K562 (cell line): ENCODE results near the gene ANAPC5. TPM values are rescaled to one million over a fixed set of nuclear protein-coding genes. Genes with fewer than 3 reads are reported as not detected.

Experiments used
- ASH1L ChIP-seq: fragments of 450-650 bp; IDR thresholded peaks from 2 replicates; pipeline ENCODE4 v1.6.1; 2018; ENCODE audit warnings: borderline replicate concordance, mild to moderate bottlenecking, low read depth; ENCODE audit not compliant: partially characterized antibody
- C11orf30 ChIP-seq: fragments of 450-650 bp; IDR thresholded peaks from 2 replicates; pipeline ENCODE4 v1.6.1; 2016; ENCODE audit warnings: low read depth, mild to moderate bottlenecking
- DPF2 ChIP-seq: fragments of 450-650 bp; IDR thresholded peaks from 2 replicates; pipeline ENCODE4 v1.6.1; 2016
- HNRNPH1 ChIP-seq: fragments of 200-400 bp; formaldehyde crosslinking; optimal IDR thresholded peaks from 2 replicates; pipeline ENCODE3; 2017; ENCODE audit warnings: low read depth, mild to moderate bottlenecking, low read length, moderate library complexity
- KDM2B ChIP-seq: fragments of 250-450 bp; sonication (Bioruptor Pico); IDR thresholded peaks from 2 replicates; pipeline ENCODE4 v1.8.0; 2021; ENCODE audit warnings: mild to moderate bottlenecking, moderate library complexity
- LARP7 ChIP-seq: fragments of 450-650 bp; IDR thresholded peaks from 2 replicates; pipeline ENCODE4 v1.6.1; 2016
- NCOA1 ChIP-seq: fragments of 450-650 bp; IDR thresholded peaks from 2 replicates; pipeline ENCODE4 v1.6.1; 2016; ENCODE audit warnings: low read depth
- NELFE ChIP-seq: IDR thresholded peaks from 2 replicates; pipeline ENCODE4 v1.6.1; 2011; ENCODE audit warnings: mild to moderate bottlenecking; ENCODE audit not compliant: insufficient read depth, insufficient read length
- OTX1 ChIP-seq: fragments of 450-650 bp; formaldehyde crosslinking; IDR thresholded peaks from 2 replicates; pipeline ENCODE4 v1.4.0; 2022; ENCODE audit warnings: mild to moderate bottlenecking
- POLR3A ChIP-seq: IDR thresholded peaks from 2 replicates; pipeline ENCODE4 v1.6.1; 2011; ENCODE audit warnings: borderline replicate concordance, mild to moderate bottlenecking, moderate library complexity; ENCODE audit not compliant: insufficient read length, insufficient read depth; ENCODE audit errors: extremely low read depth
- SMARCB1 ChIP-seq: IDR thresholded peaks from 2 replicates; pipeline ENCODE4 v1.6.1; 2011; ENCODE audit warnings: improper control_type of control experiment, low read depth; ENCODE audit not compliant: insufficient read length
- SREBF1 ChIP-seq: fragments of 150-350 bp; IDR thresholded peaks from 2 replicates; pipeline ENCODE4 v1.6.1; 2014; ENCODE audit warnings: antibody characterized with exemption, low read depth, low read length, borderline replicate concordance
- THRAP3 ChIP-seq: fragments of 450-650 bp; IDR thresholded peaks from 2 replicates; pipeline ENCODE4 v1.6.1; 2016; ENCODE audit warnings: mild to moderate bottlenecking, inconsistent platforms, borderline replicate concordance
- ZBED1 ChIP-seq: IDR thresholded peaks from 2 replicates; pipeline ENCODE4 v1.6.1; 2014
- ZBTB7A ChIP-seq: IDR thresholded peaks from 2 replicates; pipeline ENCODE4 v1.6.1; 2011; ENCODE audit warnings: low read depth, mild to moderate bottlenecking, low read length, moderate library complexity, borderline replicate concordance; ENCODE audit not compliant: control insufficient read depth
- ZNF232 ChIP-seq: sonication (generic); formaldehyde crosslinking; IDR thresholded peaks from 2 replicates; pipeline ENCODE4 v1.8.0; 2022; ENCODE audit warnings: mild to moderate bottlenecking, missing genetic modification reagents
- ZNF76 ChIP-seq: fragments of 250-450 bp; sonication (Bioruptor Pico); IDR thresholded peaks from 2 replicates; pipeline ENCODE4 v1.4.0; 2020; ENCODE audit warnings: mild to moderate bottlenecking, moderate library complexity, borderline replicate concordance
- polyA plus RNA-seq, 8 experiments: library from polyadenylated mRNA; depleted of rRNA in 4 of 8; stranded (reverse) in 5 of 8; unstranded in 3 of 8; fragments of >200 nt; fragmentation: Nextera tagmentation in 2 of 8; fragmentation: Illumina TruSeq in 1 of 8; extraction: Ambion mirVana in 2 of 8; extraction: Trizol in 1 of 8; gene quantifications; 2 replicates each; pipeline versions ENCODE4 v1.2.1 to v1.2.3, GENCODE V29; 2011 to 2014; ENCODE audit warnings: inconsistent platforms in 1 of 8, missing spikeins in 1 of 8
- total RNA-seq, 7 experiments: library from RNA; depleted of rRNA in 6 of 7; stranded (reverse); fragments of >200 nt in 6 of 7; fragmentation: Illumina TruSeq in 2 of 7; extraction: Trizol in 2 of 7; gene quantifications; 2 replicates each; pipeline versions ENCODE4 v1.2.1 to v1.2.3, GENCODE V29; 2011 to 2021; ENCODE audit warnings: low replicate concordance in 1 of 7
- TF ChIP-seq, protein P1 (sequence below): IDR thresholded peaks from 2 replicates; pipeline ENCODE4 v1.6.1; 2011; ENCODE audit not compliant: insufficient read length; ENCODE audit errors: extremely low read depth
- TF ChIP-seq, protein P2 (sequence below): sonication (generic); formaldehyde crosslinking; IDR thresholded peaks from 2 replicates; pipeline ENCODE4 v1.8.0; 2022; ENCODE audit warnings: missing genetic modification reagents, mild to moderate bottlenecking, borderline replicate concordance
- TF ChIP-seq, protein P3 (sequence below): sonication (generic); formaldehyde crosslinking; IDR thresholded peaks from 2 replicates; pipeline ENCODE4 v1.8.0; 2022; ENCODE audit warnings: mild to moderate bottlenecking, missing genetic modification reagents, borderline replicate concordance
- TF ChIP-seq, protein P4 (sequence below), 2 experiments: fragments of 450-650 bp; conservative IDR thresholded peaks; 2 replicates each; pipeline ENCODE4 v1.6.1; 2017; ENCODE audit warnings: mild to moderate bottlenecking in 2 of 2, moderate library complexity in 2 of 2

The ANAPC5 gene
- total and polyA plus RNA-seq, 9 of the 15 experiments (the other 6 are each of a cell fraction or from before 2014, with no cell fraction given): 136 to 315 (median 197) TPM

DNA sequence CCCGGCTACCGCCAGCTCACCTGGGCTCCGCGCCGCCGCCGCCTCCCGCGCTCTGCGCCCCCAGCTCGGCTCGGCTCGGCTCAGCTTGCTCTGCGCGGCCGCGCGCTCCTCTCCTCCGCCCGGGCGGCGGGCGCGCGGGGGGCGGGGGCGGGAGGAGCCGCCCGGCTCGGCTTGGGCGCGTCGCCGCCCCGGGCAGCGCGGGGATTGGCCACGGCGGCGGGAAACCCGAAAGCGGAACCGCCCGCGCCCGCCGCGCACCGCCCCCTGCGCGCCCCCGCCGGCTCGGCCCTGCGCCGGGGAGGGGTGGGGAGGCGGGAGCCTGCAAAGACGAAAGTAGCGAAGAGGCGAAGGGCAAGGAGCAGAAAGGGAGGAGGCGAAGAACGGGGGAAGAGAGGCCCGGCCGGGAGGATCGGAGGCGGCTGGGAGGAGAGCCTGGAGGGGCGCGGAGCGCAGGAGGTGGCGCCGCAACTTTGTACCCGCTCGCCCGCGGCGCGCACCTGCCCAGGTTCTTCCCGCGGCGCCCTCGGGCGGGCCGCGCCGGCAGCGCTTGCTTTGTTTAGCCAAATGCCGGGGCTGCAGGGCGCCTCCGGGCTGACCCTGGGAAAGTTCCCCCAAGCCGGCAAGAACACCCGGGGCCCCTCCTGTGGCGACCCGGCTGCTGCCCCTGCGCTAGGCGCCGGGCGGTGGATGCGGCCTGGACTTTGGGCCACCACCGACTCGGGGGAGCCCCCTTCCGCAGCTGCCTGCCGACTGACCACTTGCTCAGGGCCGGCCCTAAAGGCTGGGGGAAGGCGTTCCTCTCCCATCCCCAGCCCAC, 55.4 kb downstream of the ANAPC5 start, which contains the start of gene CAMKK2 (continued):
- TF ChIP-seq, protein P1, sequence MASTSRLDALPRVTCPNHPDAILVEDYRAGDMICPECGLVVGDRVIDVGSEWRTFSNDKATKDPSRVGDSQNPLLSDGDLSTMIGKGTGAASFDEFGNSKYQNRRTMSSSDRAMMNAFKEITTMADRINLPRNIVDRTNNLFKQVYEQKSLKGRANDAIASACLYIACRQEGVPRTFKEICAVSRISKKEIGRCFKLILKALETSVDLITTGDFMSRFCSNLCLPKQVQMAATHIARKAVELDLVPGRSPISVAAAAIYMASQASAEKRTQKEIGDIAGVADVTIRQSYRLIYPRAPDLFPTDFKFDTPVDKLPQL: no peak
- TF ChIP-seq SREBF1: no peak
- no peak for TF ChIP-seq NCOA1
- TF ChIP-seq LARP7: no peak
- TF ChIP-seq ZNF232 (CRISPR knock-in tag): no peak
- TF ChIP-seq NELFE: no peak
- no peak for TF ChIP-seq HNRNPH1
- TF ChIP-seq, protein P2, sequence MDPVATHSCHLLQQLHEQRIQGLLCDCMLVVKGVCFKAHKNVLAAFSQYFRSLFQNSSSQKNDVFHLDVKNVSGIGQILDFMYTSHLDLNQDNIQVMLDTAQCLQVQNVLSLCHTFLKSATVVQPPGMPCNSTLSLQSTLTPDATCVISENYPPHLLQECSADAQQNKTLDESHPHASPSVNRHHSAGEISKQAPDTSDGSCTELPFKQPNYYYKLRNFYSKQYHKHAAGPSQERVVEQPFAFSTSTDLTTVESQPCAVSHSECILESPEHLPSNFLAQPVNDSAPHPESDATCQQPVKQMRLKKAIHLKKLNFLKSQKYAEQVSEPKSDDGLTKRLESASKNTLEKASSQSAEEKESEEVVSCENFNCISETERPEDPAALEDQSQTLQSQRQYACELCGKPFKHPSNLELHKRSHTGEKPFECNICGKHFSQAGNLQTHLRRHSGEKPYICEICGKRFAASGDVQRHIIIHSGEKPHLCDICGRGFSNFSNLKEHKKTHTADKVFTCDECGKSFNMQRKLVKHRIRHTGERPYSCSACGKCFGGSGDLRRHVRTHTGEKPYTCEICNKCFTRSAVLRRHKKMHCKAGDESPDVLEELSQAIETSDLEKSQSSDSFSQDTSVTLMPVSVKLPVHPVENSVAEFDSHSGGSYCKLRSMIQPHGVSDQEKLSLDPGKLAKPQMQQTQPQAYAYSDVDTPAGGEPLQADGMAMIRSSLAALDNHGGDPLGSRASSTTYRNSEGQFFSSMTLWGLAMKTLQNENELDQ: no peak
- no peak for TF ChIP-seq SMARCB1
- TF ChIP-seq THRAP3: no peak
- peak; percentile 53; the same call in 1 of the 2 replicates for TF ChIP-seq ZBTB7A
- peak; percentile 34 for TF ChIP-seq ASH1L
- peak; percentile 60; the same call in 1 of the 2 replicates for TF ChIP-seq KDM2B (CRISPR knock-in tag)
- TF ChIP-seq OTX1 (CRISPR knock-in tag): no peak; the same call in 1 of the 2 replicates
- TF ChIP-seq POLR3A: no peak
- TF ChIP-seq, protein P3, sequence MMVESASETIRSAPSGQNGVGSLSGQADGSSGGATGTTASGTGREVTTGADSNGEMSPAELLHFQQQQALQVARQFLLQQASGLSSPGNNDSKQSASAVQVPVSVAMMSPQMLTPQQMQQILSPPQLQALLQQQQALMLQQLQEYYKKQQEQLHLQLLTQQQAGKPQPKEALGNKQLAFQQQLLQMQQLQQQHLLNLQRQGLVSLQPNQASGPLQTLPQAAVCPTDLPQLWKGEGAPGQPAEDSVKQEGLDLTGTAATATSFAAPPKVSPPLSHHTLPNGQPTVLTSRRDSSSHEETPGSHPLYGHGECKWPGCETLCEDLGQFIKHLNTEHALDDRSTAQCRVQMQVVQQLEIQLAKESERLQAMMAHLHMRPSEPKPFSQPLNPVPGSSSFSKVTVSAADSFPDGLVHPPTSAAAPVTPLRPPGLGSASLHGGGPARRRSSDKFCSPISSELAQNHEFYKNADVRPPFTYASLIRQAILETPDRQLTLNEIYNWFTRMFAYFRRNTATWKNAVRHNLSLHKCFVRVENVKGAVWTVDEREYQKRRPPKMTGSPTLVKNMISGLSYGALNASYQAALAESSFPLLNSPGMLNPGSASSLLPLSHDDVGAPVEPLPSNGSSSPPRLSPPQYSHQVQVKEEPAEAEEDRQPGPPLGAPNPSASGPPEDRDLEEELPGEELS: no peak
- no peak for TF ChIP-seq ZBED1
- TF ChIP-seq C11orf30: no peak
- no peak for TF ChIP-seq ZNF76
- TF ChIP-seq, protein P4, sequence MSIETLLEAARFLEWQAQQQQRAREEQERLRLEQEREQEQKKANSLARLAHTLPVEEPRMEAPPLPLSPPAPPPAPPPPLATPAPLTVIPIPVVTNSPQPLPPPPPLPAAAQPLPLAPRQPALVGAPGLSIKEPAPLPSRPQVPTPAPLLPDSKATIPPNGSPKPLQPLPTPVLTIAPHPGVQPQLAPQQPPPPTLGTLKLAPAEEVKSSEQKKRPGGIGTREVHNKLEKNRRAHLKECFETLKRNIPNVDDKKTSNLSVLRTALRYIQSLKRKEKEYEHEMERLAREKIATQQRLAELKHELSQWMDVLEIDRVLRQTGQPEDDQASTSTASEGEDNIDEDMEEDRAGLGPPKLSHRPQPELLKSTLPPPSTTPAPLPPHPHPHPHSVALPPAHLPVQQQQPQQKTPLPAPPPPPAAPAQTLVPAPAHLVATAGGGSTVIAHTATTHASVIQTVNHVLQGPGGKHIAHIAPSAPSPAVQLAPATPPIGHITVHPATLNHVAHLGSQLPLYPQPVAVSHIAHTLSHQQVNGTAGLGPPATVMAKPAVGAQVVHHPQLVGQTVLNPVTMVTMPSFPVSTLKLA (conservative IDR thresholded peaks at IDR 0.05): no peak
- no peak for TF ChIP-seq DPF2
